Stimulated activated CD8-positive, alpha-beta memory T cell treated with anti-CD3 and anti-CD28 coated beads, Interleukin-15, amount 100 ng/mL, for 48 hours (primary cell): ENCODE data around the gene GATA2.

ENCODE experiments used
- DNase-seq, 2 donors: peaks; one replicate each; pipeline ENCODE4 v3.0.0-alpha.2; 2020; ENCODE audit warnings: low read depth in 2 of 2

The GATA2 gene

GRCh38 chr3:128502712-128503111, 9.7 kb upstream of the GATA2 start:
- DNase-seq, result no peak

- no peak for DNase-seq
These were observed 8.4 kb upstream of the GATA2 start for GRCh38 chr3:128501431-128501830.

- DNase-seq, result no peak
These were observed 7.6 kb upstream of the GATA2 start for GRCh38 chr3:128500556-128500955.

GRCh38 chr3:128499724-128500275, 6.8 kb upstream of the GATA2 start:
- no peak for DNase-seq

- no peak for DNase-seq
These were observed 6.0 kb upstream of the GATA2 start for GRCh38 chr3:128498901-128499530.

GRCh38 chr3:128498127-128498626, 5.2 kb upstream of the GATA2 start:
- DNase-seq, result no peak

GRCh38 chr3:128497305-128498126, 4.5 kb upstream of the GATA2 start:
- DNase-seq, result peak; percentile 47 to 49

GRCh38 chr3:128496602-128497304, 3.8 kb upstream of the GATA2 start:
- DNase-seq, result no peak

- DNase-seq, result no peak
These were observed 3.1 kb upstream of the GATA2 start for GRCh38 chr3:128496019-128496601.

GRCh38 chr3:128495435-128495970, 2.5 kb upstream of the GATA2 start:
- no peak for DNase-seq

- DNase-seq, result no peak
These were observed 1.3 kb upstream of the GATA2 start for GRCh38 chr3:128494367-128494650.

GRCh38 chr3:128493570-128494366, 767 bp upstream of the GATA2 start:
- no peak for DNase-seq

GRCh38 chr3:128491941-128492670, 895 bp downstream of the GATA2 start:
- DNase-seq, result no peak

GRCh38 chr3:128491691-128491940, 1.4 kb downstream of the GATA2 start:
- DNase-seq, result no peak

GRCh38 chr3:128490915-128491690, 1.9 kb downstream of the GATA2 start:
- no peak for DNase-seq

- no peak for DNase-seq
These were observed 2.4 kb downstream of the GATA2 start for GRCh38 chr3:128490650-128490914.

- no peak for DNase-seq
These were observed 2.9 kb downstream of the GATA2 start for GRCh38 chr3:128489927-128490649.

GRCh38 chr3:128489674-128489926, 3.4 kb downstream of the GATA2 start:
- DNase-seq, result no peak

- no peak for DNase-seq
These were observed 3.9 kb downstream of the GATA2 start for GRCh38 chr3:128488991-128489673.
